Islet of Langerhans (tissue), 1 donor: ENCODE data around the gene HIVEP3.
"Not testable (repeated sequence)": the region's sequence is repeated elsewhere in the genome, so short reads cannot be mapped to it uniquely, and the experiment has no call there.

ENCODE experiments used
- FAIRE-seq: peaks from one replicate; lab custom pipeline; 2011; peaks lifted over from hg19 to GRCh38; lab: Jason Lieb, UNC

The HIVEP3 gene

DNA sequence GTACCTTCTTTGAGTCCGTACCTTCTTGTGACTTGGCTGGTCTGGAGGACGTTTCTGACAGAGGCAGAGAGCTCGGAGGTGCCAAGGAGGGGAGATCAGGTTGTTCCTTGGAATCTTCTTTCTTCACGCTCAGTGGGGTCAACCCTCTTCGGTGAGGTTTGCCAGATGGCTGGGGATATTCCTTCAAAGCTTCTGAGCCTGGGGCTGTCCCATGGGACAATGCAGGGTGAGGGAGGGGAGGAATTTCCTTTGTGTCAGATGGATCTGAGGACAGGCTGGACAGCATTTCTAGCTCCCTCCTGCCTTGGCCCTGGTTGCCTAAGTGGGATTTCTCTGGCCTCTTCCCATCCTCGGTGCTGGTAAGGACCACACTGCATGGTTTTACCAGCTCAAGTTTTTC is 338.7 kb downstream of the HIVEP3 start:
- FAIRE-seq = no peak

DNA sequence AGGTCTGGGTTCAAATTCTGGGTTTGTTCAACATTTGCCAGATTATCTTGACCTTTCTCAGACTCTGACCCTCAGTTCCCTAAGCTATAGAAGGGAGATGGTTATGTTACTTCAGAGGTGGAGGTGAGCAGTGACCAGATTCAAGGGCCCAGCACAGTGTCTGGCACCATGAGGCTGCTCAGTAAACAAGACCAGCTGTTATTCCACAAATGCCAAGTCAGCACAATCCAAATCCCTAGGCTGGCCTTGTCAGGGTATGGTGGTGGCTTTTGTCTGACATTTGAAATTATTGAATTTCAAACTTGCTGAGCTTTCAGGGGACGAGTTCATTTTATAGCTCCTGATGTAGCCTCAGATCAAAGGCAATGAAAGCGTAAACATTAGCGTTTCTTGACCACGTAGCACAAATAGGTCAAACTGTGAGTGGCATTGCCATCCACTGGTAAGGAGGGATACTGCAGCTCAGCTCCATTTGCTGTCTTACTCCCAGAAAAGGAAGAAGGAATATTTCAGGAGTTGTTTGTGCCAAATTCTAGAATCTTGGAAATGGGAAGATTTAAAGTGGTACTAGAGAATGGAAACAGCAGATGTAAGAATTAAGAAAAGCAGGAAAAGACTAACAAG is 339.9 kb downstream of the HIVEP3 start:
- FAIRE-seq = no peak

DNA sequence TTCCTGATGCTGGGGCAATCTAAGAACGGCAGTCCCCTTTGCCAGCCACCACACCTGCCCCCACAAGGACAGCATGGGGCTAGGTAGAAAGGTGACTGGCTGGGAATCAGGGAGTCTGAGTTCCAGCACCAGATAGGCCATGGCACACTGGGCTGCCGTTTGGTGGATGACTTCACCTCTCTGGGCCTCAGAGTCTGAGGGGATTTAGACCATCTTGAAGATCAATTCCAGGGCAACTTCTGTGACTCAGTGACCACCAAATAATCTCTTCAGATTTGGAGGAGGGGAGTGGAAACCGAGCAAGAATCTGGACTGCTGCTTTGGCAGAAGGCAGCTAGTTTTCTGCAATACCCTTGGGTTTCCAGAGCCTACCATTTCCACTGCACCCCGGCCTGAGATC is 342.1 kb downstream of the HIVEP3 start:
- no peak for FAIRE-seq

DNA sequence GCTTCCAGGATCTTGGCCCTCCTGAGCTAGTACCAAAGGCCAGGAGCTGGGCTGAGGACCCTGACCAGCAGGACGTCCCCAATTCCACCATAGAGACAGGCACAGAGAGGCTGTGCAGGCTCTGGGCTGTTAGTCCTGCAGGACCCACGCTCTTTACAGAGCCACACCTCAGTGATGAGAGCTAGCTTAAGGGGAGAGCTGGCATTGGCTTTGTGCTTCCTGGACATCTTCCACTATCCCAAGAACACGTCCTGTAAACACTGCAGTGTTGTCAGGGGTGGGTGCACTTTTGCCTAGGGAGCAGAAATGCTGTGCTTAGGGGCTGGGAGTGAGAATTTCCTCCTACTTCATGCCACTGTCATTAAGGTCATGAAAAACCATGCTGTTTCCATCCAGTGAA is 342.5 kb downstream of the HIVEP3 start:
- FAIRE-seq = no peak

GRCh38 chr1:41574842-41575241 is 343.9 kb downstream of the HIVEP3 start:
- no peak for FAIRE-seq

- FAIRE-seq = peak; percentile 51
Observed at GRCh38 chr1:41573785-41574713, 344.7 kb downstream of the HIVEP3 start.

- FAIRE-seq = no peak
Observed at GRCh38 chr1:41573194-41573593, 345.5 kb downstream of the HIVEP3 start.

DNA sequence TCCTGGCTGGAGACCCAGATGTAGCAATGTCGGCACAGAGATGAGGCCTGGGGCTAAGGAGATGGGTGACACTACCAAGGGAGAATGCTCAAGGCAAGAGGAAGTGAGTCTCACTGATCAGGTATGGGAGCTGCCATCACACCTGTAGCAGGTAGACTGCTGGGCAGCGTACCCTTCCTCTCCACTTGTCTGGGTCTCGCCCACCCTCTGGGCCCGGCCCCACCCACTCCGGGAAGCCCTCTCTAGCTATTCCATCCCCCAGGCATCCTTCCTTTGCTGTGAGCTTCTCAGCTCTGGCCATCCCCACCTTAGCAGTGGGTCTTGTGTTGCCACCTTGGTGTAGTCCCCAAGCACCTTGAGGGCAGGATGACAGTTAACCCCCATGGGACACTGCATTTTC is 346.5 kb downstream of the HIVEP3 start:
- FAIRE-seq = no peak

GRCh38 chr1:41571041-41571440 is 347.7 kb downstream of the HIVEP3 start:
- no peak for FAIRE-seq

- FAIRE-seq = no peak
Observed at GRCh38 chr1:41568204-41568603, 350.5 kb downstream of the HIVEP3 start.

- no peak for FAIRE-seq
Observed at GRCh38 chr1:41566969-41567368, 351.8 kb downstream of the HIVEP3 start.

GRCh38 chr1:41566274-41566885 is 352.3 kb downstream of the HIVEP3 start:
- FAIRE-seq = no peak

GRCh38 chr1:41564741-41565475 is 353.8 kb downstream of the HIVEP3 start:
- FAIRE-seq = no peak

DNA sequence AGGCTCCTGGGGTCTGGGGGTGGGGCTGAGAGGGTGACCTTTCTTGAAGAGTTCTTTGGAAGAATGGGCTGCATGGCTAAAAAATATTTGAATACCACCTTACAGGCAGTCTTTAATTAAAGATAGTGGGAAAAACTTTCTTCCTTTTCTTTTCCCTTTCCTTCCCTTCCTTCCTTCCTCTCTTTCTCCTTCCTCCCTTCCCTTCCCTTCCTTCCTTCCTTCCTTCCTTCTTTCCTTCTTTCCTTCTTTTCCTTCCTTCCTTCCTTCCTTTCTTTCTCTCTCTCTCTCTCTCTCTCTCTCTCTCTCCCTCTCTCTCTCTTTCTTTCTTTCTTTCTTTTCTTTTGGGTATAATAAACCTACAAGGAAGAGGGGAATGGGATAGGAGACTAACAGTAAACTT is 356.4 kb downstream of the HIVEP3 start:
- FAIRE-seq = no peak

- FAIRE-seq = no peak
Observed at GRCh38 chr1:41560931-41561330, 357.8 kb downstream of the HIVEP3 start.

DNA sequence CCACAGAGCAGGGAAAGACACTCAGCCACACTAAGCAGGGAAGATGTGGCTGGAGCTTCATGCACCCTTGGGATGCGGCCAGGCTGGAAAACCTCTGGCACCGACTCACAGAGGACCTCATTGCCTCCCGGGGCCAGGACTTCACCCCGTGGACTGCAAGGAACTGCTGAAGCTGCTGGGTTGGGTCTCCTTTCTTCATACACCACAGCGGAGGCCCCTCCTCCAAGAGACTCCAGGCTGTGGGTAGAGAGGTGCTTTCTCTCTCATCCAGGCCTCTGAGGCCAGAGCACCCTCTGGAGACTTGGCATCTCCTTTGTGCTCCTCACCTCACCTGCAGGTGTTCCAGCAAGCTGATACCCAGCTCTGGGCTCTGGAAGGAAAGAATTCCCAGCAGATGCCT is 358.2 kb downstream of the HIVEP3 start:
- no peak for FAIRE-seq

DNA sequence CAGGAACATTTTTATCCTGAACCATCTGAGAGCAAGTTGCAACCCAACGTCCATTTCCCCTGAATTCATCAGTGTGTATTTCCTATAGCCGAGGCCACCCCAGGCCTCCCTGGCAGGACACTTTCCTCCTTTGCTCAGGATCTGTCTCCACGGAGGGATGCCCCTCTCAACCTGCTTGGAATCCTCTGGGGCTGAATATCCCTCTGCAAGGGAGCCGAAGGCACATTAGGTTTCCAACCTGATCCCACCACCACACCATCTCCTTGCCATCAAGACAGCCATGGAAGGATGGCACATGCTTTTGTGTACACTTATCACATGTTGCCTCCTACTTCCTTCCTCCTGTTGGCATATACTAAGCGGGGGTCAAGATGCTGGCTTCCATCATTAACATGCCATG is 359.4 kb downstream of the HIVEP3 start:
- FAIRE-seq = no peak

DNA sequence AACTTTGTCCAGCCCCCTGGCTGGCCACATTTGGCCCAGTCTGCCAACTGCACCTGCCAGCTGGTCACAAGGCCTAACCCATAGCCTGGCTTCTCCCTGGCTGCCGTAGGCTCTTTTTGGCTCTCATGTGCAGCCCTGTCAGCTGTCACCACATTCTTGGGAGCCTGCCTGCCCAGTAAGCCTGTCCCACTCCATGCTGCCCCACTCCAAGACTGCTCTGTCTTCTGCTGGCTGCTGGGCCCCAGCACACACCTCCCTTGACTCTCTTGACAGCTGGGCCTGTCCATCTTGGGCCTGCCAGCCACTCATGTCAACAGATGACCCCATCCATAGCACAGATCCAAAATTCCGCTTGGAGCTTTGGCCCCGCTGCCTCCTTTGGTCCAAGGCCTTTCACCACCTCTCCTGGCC is 360.0 kb downstream of the HIVEP3 start:
- no peak for FAIRE-seq

DNA sequence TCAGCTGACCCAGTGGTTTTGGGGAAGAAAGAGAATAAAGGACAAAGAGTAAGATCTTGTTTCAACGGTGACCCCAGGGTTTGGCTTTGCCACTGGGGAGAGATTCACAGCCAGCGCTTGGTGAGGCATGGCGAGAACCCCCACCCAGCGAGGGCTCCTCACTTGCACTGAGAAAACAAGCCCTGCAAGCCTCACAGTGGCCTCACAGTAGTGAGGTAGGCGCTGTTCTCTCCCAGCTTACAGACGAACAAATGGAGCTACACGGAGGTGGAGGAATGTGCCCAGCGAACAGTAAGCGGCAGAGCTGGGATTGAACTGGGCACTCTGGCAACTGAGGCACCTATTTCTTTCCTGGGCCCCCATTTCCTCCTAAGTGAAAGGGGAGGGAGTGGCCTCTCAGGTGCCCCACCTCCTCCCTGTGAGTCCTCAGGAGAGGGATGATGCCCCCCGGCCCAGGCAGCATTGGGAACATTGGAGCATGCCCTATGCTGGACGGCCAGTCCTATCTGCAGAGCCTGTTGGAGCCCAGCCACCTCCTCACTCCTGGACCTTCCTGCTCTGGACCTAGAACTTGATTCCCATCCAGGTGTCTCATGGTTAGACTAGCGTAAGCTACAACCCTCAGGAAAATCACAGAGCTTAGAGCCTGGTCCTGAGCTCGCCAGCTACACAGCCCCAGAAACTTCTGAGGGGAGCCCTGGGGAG is 360.8 kb downstream of the HIVEP3 start:
- no peak for FAIRE-seq

DNA sequence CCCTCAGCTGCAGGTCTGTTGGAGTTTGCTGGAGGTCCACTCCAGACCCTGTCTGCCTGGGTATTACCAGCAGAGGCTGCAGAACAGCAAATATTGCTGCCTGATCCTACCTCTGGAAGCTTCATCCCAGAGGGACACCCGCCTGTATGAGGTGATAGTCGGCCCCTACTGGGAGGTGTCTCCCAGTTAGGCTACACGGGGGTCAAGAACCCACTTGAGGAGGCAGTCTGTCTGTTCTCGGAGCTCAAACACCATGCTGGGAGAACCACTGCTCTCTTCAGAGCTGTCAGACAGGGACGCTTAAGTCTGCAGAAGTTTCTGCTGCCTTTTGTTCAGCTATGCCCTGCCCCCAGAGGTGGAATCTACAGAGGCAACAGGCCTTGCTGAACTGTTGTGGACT is 364.0 kb downstream of the HIVEP3 start:
- FAIRE-seq = not testable (repeated sequence)

GRCh38 chr1:41547781-41548560 is 370.8 kb downstream of the HIVEP3 start:
- FAIRE-seq = no peak
